GM12874 (cell line): Measurements from ENCODE around the gene CCDC97.

ENCODE experiments used
- CTCF ChIP-seq: IDR thresholded peaks from 2 replicates; pipeline ENCODE4 v1.5.1; 2011; ENCODE audit warnings: low read depth, mild to moderate bottlenecking, control low read depth, low read length, moderate library complexity; ENCODE audit not compliant: insufficient read depth

Gene CCDC97

GRCh38 chr19:41269055-41269454 is 40.9 kb upstream of the CCDC97 start:
- no peak for TF ChIP-seq CTCF

- TF ChIP-seq CTCF, result no peak
Observed at GRCh38 chr19:41269571-41269970, 40.4 kb upstream of the CCDC97 start.

GRCh38 chr19:41273076-41273475 is 36.9 kb upstream of the CCDC97 start:
- TF ChIP-seq CTCF, result no peak

GRCh38 chr19:41274802-41275201 is 35.2 kb upstream of the CCDC97 start:
- TF ChIP-seq CTCF, result no peak

GRCh38 chr19:41276231-41276630 is 33.7 kb upstream of the CCDC97 start:
- TF ChIP-seq CTCF, result no peak

DNA sequence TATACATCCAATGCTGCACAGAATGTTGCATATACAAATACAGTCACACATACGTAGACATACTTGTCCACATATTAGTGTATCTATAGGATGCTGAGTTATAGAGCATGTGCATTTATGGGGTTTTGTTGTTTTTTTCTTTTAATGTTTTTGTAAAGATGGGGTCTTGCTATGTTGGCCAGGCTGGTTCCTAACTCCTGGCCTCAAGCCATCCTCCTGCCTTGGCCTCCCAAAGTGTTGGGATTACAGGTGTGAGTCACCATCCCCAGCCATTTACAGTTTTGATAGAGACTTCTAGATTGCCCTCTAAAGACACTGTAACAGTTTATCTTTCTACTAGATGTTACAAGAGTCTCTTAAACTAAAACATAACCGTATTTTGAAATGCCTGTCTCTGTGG is 31.5 kb upstream of the CCDC97 start:
- TF ChIP-seq CTCF, result no peak

- no peak for TF ChIP-seq CTCF
Observed at GRCh38 chr19:41288673-41289530, 21.1 kb upstream of the CCDC97 start.
